Smooth muscle cell of the brain vasculature (primary cell): ENCODE results near the gene VPS4B.
"Not testable (repeated sequence)": the region's sequence is repeated elsewhere in the genome, so short reads cannot be mapped to it uniquely, and the experiment has no call there.

ENCODE experiments used
- DNase-seq: peaks from one replicate; pipeline ENCODE4 v3.0.0-alpha.2; 2012; ENCODE audit warnings: low read depth, low spot score

Gene VPS4B

GRCh38 chr18:63368611-63369010 is 53.7 kb downstream of the VPS4B start:
- DNase-seq = no peak

GRCh38 chr18:63367053-63367953 is 55.0 kb downstream of the VPS4B start, which contains the start of gene KDSR:
Gene KDSR (minus strand): TSS chr18:63367206. CDS start chr18:63367118, 88 bp downstream.
- peak; percentile 95 for DNase-seq

GRCh38 chr18:63366213-63367052 is 55.8 kb downstream of the VPS4B start:
- DNase-seq = no peak

- DNase-seq = no peak
These were observed 56.4 kb downstream of the VPS4B start for GRCh38 chr18:63365876-63366212.

GRCh38 chr18:63363951-63364350 is 58.3 kb downstream of the VPS4B start:
- DNase-seq = no peak

- not testable (repeated sequence) for DNase-seq
These were observed 58.9 kb downstream of the VPS4B start for GRCh38 chr18:63363420-63363819.

- DNase-seq = no peak
These were observed 65.9 kb downstream of the VPS4B start for GRCh38 chr18:63356272-63356896.

- no peak for DNase-seq
These were observed 72.0 kb downstream of the VPS4B start for GRCh38 chr18:63350230-63350629.

GRCh38 chr18:63348508-63349136 is 73.7 kb downstream of the VPS4B start:
- no peak for DNase-seq

GRCh38 chr18:63346480-63347183 is 75.6 kb downstream of the VPS4B start:
- DNase-seq = no peak

GRCh38 chr18:63346031-63346430 is 76.2 kb downstream of the VPS4B start:
- no peak for DNase-seq

GRCh38 chr18:63344918-63345317 is 77.4 kb downstream of the VPS4B start:
- DNase-seq = no peak

- DNase-seq = no peak
These were observed 78.0 kb downstream of the VPS4B start for GRCh38 chr18:63344263-63344662.

- no peak for DNase-seq
These were observed 80.1 kb downstream of the VPS4B start for GRCh38 chr18:63342206-63342605.

- no peak for DNase-seq
These were observed 82.3 kb downstream of the VPS4B start for GRCh38 chr18:63339920-63340484.
